Panc1 (cell line): ENCODE measurements around the gene MCU. TPM values are rescaled to one million over a fixed set of nuclear protein-coding genes. Genes with fewer than 3 reads are reported as not detected.

Experiments
- ATAC-seq: fragments of 200-7000 bp; cut with Tn5 transposase; 2 replicates; pipeline ENCODE4 v1.9.1; 2020; ENCODE audit warnings: mild to moderate bottlenecking, moderate library complexity
- BruUV-seq: library from RNA; stranded (reverse); fragments of 400-500 nt; replicated peaks from 2 replicates; lab custom pipeline; 2021; lab: Mats Ljungman, UMichigan
- CTCF ChIA-PET: fragments of 300-600 bp; sonication (Branson Sonifier 250); formaldehyde crosslinking; loops from one replicate; lab custom pipeline; 2022; ENCODE audit warnings: antibody characterized with exemption; lab: Charles Lee
- POLR2A ChIA-PET: fragments of 300-600 bp; sonication (Branson Sonifier 250); formaldehyde crosslinking; loops from one replicate; lab custom pipeline; 2022; ENCODE audit warnings: antibody characterized with exemption; lab: Charles Lee
- DNase-seq: peaks from one replicate; pipeline ENCODE4 v3.0.0-alpha.2; 2010; ENCODE audit warnings: low read depth, low spot score
- H3K27ac ChIP-seq: 2 replicates; pipeline ENCODE4 v1.5.1; 2011; ENCODE audit warnings: mild to moderate bottlenecking, low read length, inconsistent platforms
- H3K27me3 ChIP-seq: fragments of 200-500 bp; sonication (Bioruptor generic); 2 replicates; pipeline ENCODE4 v1.6.0; 2014; ENCODE audit warnings: low read length, inconsistent platforms; ENCODE audit not compliant: control insufficient read depth, insufficient read depth
- H3K36me3 ChIP-seq: fragments of 200-500 bp; sonication (Bioruptor generic); 2 replicates; pipeline ENCODE4 v1.5.1; 2014; ENCODE audit warnings: inconsistent platforms, mild to moderate bottlenecking, low read length, moderate library complexity; ENCODE audit not compliant: control insufficient read depth, insufficient read depth
- H3K4me1 ChIP-seq: 2 replicates; pipeline ENCODE4 v1.5.1; 2011; ENCODE audit warnings: inconsistent platforms, mild to moderate bottlenecking, low read length, moderate library complexity; ENCODE audit not compliant: control insufficient read depth, insufficient read depth
- H3K4me3 ChIP-seq, 2 experiments: 2 replicates each; pipeline ENCODE4 v1.5.1; 2011 to 2012; ENCODE audit warnings: low read depth in 2 of 2, low read length in 2 of 2, mild to moderate bottlenecking in 2 of 2, inconsistent platforms in 1 of 2, moderate library complexity in 1 of 2
- H3K9me3 ChIP-seq: fragments of 200-500 bp; sonication (Bioruptor generic); 2 replicates; pipeline ENCODE4 v1.5.1; 2014; ENCODE audit warnings: low read depth, mild to moderate bottlenecking, inconsistent platforms, low read length, moderate library complexity; ENCODE audit not compliant: control insufficient read depth, insufficient read depth
- CTCF ChIP-seq: fragments of 450-650 bp; IDR thresholded peaks from 2 replicates; pipeline ENCODE4 v1.5.1; 2017; ENCODE audit warnings: mild to moderate bottlenecking
- POLR2AphosphoS5 ChIP-seq: IDR thresholded peaks from 2 replicates; pipeline ENCODE4 v1.6.1; 2012; ENCODE audit warnings: mild to moderate bottlenecking, low read depth, low read length, moderate library complexity
- REST ChIP-seq, 2 experiments: IDR thresholded peaks; 2 replicates each; pipeline ENCODE4 v1.6.1; 2011 to 2012; ENCODE audit warnings: low read depth in 2 of 2, control low read depth in 1 of 2, low read length in 1 of 2, mild to moderate bottlenecking in 1 of 2, moderate library complexity in 1 of 2; ENCODE audit not compliant: insufficient read depth in 1 of 2
- SIN3A ChIP-seq: IDR thresholded peaks from 2 replicates; pipeline ENCODE4 v1.6.1; 2012; ENCODE audit warnings: low read depth, mild to moderate bottlenecking, low read length, moderate library complexity, borderline replicate concordance; ENCODE audit not compliant: insufficient read depth
- TCF7L2 ChIP-seq: IDR thresholded peaks from 2 replicates; pipeline ENCODE4 v1.6.1; 2011; ENCODE audit warnings: mild to moderate bottlenecking, low read depth, low read length, inconsistent platforms
- in situ Hi-C: cut with HindIII; loops from 2 replicates; pipeline ENCODE4 v1.10.0; 2016; ENCODE audit warnings: low sequenced_read_pairs, low pct_unique_long_range_greater_than_20kb
- intact Hi-C: fragments of 100-400 bp; cut with micrococcal nuclease; formaldehyde crosslinking; loops from one replicate; pipeline ENCODE4 v1.10.0; 2022; ENCODE audit not compliant: unreplicated experiment
- total RNA-seq: library from RNA; stranded (reverse); gene quantifications from one replicate; pipeline ENCODE4 v1.2.1, GENCODE V29; 2021; ENCODE audit not compliant: unreplicated experiment

The MCU gene
- total RNA-seq, 1 experiment from 2014 or later = 31.6 TPM

- DNase-seq (no peak), ATAC-seq (no peak)
- Histone ChIP-seq H3K4me1 (no peaks in the 10 kb centered on the region), H3K4me3 (no peak overlapping the region), H3K36me3 (no peaks in the 10 kb centered on the region), H3K27ac (no peak overlapping the region), H3K27me3 (no peaks in the 10 kb centered on the region), H3K9me3 (no peaks in the 10 kb centered on the region)
- intact Hi-C loops (no loop called here), in situ Hi-C loops (no loop called here)
- POLR2A ChIA-PET = no interaction called here
- TF ChIP-seq TCF7L2 (no peak), CTCF (no peak), REST (IDR thresholded peaks at IDR 0.05; ENCODE audit: insufficient read depth in 1 of 2, low read depth in 2 of 2, low read length in 1 of 2) (no peak)
- BruUV-seq = no TSS peak
- CTCF ChIA-PET = no interaction called here
Measured at GRCh38 chr10:72661431-72661830, 30.5 kb upstream of the MCU start.

GRCh38 chr10:72663971-72664370 lies 28.0 kb upstream of the MCU start:
- Histone ChIP-seq H3K27ac (no peak overlapping the region), H3K9me3 (no peaks in the 10 kb centered on the region), H3K27me3 (no peaks in the 10 kb centered on the region), H3K4me3 (no peak overlapping the region), H3K4me1 (no peaks in the 10 kb centered on the region), H3K36me3 (no peaks in the 10 kb centered on the region)
- ATAC-seq = no peak
- no peak for DNase-seq
- intact Hi-C loops = no loop called here
- POLR2A ChIA-PET = no interaction called here
- TF ChIP-seq SIN3A (no peak), POLR2AphosphoS5 (no peak), REST (IDR thresholded peaks at IDR 0.05; ENCODE audit: insufficient read depth in 1 of 2, low read depth in 2 of 2, low read length in 1 of 2) (no peak), CTCF (no peak), TCF7L2 (no peak)
- BruUV-seq = no TSS peak
- CTCF ChIA-PET = no interaction called here
- in situ Hi-C loops = no loop called here
